Lower lobe of right lung (tissue), 2 donors: Measurements from ENCODE around the gene PPP2R5C. TPM values are rescaled to one million over a fixed set of nuclear protein-coding genes. Genes with fewer than 3 reads are reported as not detected.

Source experiments
- ATAC-seq, 2 donors: fragments of 200-7000 bp; cut with Tn5 transposase; one replicate each; pipeline ENCODE4 v1.9.1; 2020 to 2022; ENCODE audit warnings: mild to moderate bottlenecking in 2 of 2, moderate library complexity in 2 of 2
- DNase-seq: peaks from one replicate; pipeline ENCODE4 v3.0.0-alpha.2; 2020
- H3K27ac ChIP-seq: fragments of 200-600 bp; one replicate; pipeline ENCODE4 v1.8.0; 2022
- H3K27me3 ChIP-seq: fragments of 200-600 bp; one replicate; pipeline ENCODE4 v1.8.0; 2022; ENCODE audit warnings: low read depth
- H3K36me3 ChIP-seq: fragments of 200-600 bp; one replicate; pipeline ENCODE4 v1.8.0; 2022; ENCODE audit warnings: mild to moderate bottlenecking
- H3K4me1 ChIP-seq: fragments of 200-600 bp; one replicate; pipeline ENCODE4 v1.8.0; 2022
- H3K4me3 ChIP-seq: fragments of 200-600 bp; one replicate; pipeline ENCODE4 v1.8.0; 2022; ENCODE audit warnings: mild to moderate bottlenecking
- H3K9me3 ChIP-seq: fragments of 200-600 bp; one replicate; pipeline ENCODE4 v1.8.0; 2022
- CTCF ChIP-seq: fragments of 200-600 bp; IDR thresholded peaks from one replicate; pipeline ENCODE4 v1.8.0; 2022; ENCODE audit warnings: antibody characterized with exemption, mild to moderate bottlenecking
- intact Hi-C: fragments of 100-400 bp; cut with DNase I; formaldehyde crosslinking; loops from one replicate; pipeline ENCODE4 v1.11.0; 2022
- total RNA-seq: library from RNA; stranded (reverse); fragmentation: NEBNext Ultra II Directional; extraction: Animal tissue kit (Norgen Biotek cat#: 25700); gene quantifications from one replicate; pipeline ENCODE4 v1.2.1, GENCODE V29; 2021
- donor health status: DM: no; HTN: yes; CAD: no; lungs with severe emphysema.

Gene PPP2R5C
- total RNA-seq, 1 donor from 2014 or later, result 160 TPM

- Histone ChIP-seq H3K9me3 (no peaks in the 10 kb centered on the region), H3K27ac (no peak overlapping the region), H3K36me3 (no peaks in the 10 kb centered on the region), H3K4me3 (no peak overlapping the region), H3K27me3 (no peaks in the 10 kb centered on the region), H3K4me1 (peaks cover 68% of the 10 kb centered on the region)
- DNase-seq (no peak), ATAC-seq (no peak)
- intact Hi-C loops, result no loop called here
- no peak for TF ChIP-seq CTCF
Observed at GRCh38 chr14:101851183-101851582, 89.7 kb downstream of the PPP2R5C start.

GRCh38 chr14:101851736-101852405, 90.4 kb downstream of the PPP2R5C start:
- no peak for TF ChIP-seq CTCF
- intact Hi-C loops, result no loop called here
- Histone ChIP-seq H3K27me3 (no peaks in the 10 kb centered on the region), H3K27ac (no peak overlapping the region), H3K9me3 (no peaks in the 10 kb centered on the region), H3K4me3 (no peak overlapping the region), H3K36me3 (peaks cover 4% of the 10 kb centered on the region), H3K4me1 (peaks cover 74% of the 10 kb centered on the region)
- DNase-seq (no peak), ATAC-seq (peak; percentile 48 to 64)

GRCh38 chr14:101852785-101853184, 91.3 kb downstream of the PPP2R5C start:
- intact Hi-C loops, result no loop called here
- Histone ChIP-seq H3K36me3 (peaks cover 13% of the 10 kb centered on the region), H3K9me3 (no peaks in the 10 kb centered on the region), H3K4me1 (peaks cover 74% of the 10 kb centered on the region), H3K4me3 (no peak overlapping the region), H3K27me3 (no peaks in the 10 kb centered on the region), H3K27ac (no peak overlapping the region)
- TF ChIP-seq CTCF, result no peak
- no peak for ATAC-seq
- DNase-seq, result no peak

- Histone ChIP-seq H3K36me3 (peaks cover 17% of the 10 kb centered on the region), H3K4me3 (no peak overlapping the region), H3K27ac (peak overlapping the region; percentile 47), H3K9me3 (no peaks in the 10 kb centered on the region), H3K27me3 (no peaks in the 10 kb centered on the region), H3K4me1 (peaks cover 74% of the 10 kb centered on the region)
- DNase-seq (no peak), ATAC-seq (peak; percentile 23 to 47)
- TF ChIP-seq CTCF, result no peak
- intact Hi-C loops, result no loop called here
Observed at GRCh38 chr14:101853455-101854018, 92.0 kb downstream of the PPP2R5C start.

GRCh38 chr14:101854366-101854765, 92.9 kb downstream of the PPP2R5C start:
- no peak for TF ChIP-seq CTCF
- Histone ChIP-seq H3K4me3 (no peak overlapping the region), H3K36me3 (peaks cover 17% of the 10 kb centered on the region), H3K9me3 (no peaks in the 10 kb centered on the region), H3K4me1 (peaks cover 72% of the 10 kb centered on the region), H3K27me3 (no peaks in the 10 kb centered on the region), H3K27ac (peak overlapping the region; percentile 47)
- peak; percentile 43 to 52 for ATAC-seq
- peak; percentile 74 for DNase-seq
- intact Hi-C loops, result no loop called here
